ENCODE data around the gene BTNL2.

Gene BTNL2

GRCh38 chr6:32415521-32416019, 8.6 kb upstream of the BTNL2 start (continued):
- peak; percentile 50; the same call in 1 of the 2 replicates for TF ChIP-seq ZNF660 (tag by site-specific recombination; IDR thresholded peaks at IDR 0.05)
- peak; percentile 70 for TF ChIP-seq ZNF596 (tag by site-specific recombination; IDR thresholded peaks at IDR 0.05)
- TF ChIP-seq ZNF394 (tag by site-specific recombination; IDR thresholded peaks at IDR 0.05; ENCODE audit: borderline replicate concordance): 0 out of 2 replicates have a peak, but pooled peaks have one; percentile 31

- no peaks in the 10 kb centered on the region for H3K36me3 ChIP-seq (ENCODE audit: control insufficient read depth in 2 of 2, insufficient read depth in 1 of 2, low read length in 2 of 2)
- POLR2A ChIA-PET: no interaction called here
- CTCF ChIA-PET: interaction anchor here (0.5 to 11.0 kb wide), 100 partner anchors 9 to 675 kb away, joined by 3 to 179 read pairs (median 5); partner anchors contain the start of genes HLA-DMA, HLA-DQA1, HLA-DQB1 and HLA-DQB2
- H3K27ac ChIP-seq (ENCODE audit: extremely low read depth, low read depth, low read length): no peak overlapping the region
- no peak overlapping the region for H3K4me3 ChIP-seq (ENCODE audit: low read depth, low read length)
- H3K9me3 ChIP-seq (ENCODE audit: control insufficient read depth, insufficient read depth, low read depth, low read length): no peaks in the 10 kb centered on the region
- H3K4me1 ChIP-seq (ENCODE audit: control insufficient read depth, insufficient read depth, low read length): no peaks in the 10 kb centered on the region
- peak; percentile 72 for TF ChIP-seq ZNF335 (tag by site-specific recombination; conservative IDR thresholded peaks at IDR 0.05)
- TF ChIP-seq ZNF529 (tag by site-specific recombination; IDR thresholded peaks at IDR 0.05; ENCODE audit: insufficient replicate concordance): no peak
- TF ChIP-seq ZNF548 (tag by site-specific recombination; IDR thresholded peaks at IDR 0.05): no peak
- no peak for TF ChIP-seq ZFP37 (tag by site-specific recombination; IDR thresholded peaks at IDR 0.05)
- peak; percentile 46 for TF ChIP-seq SP7 (tag by site-specific recombination; IDR thresholded peaks at IDR 0.05)
- peak; percentile 68; the same call in 1 of the 2 replicates for TF ChIP-seq ZNF2 (tag by site-specific recombination; IDR thresholded peaks at IDR 0.05)
- TF ChIP-seq ZSCAN30 (tag by site-specific recombination; IDR thresholded peaks at IDR 0.05): no peak
- TF ChIP-seq ZNF223 (tag by site-specific recombination; IDR thresholded peaks at IDR 0.05): no peak
- no peak for TF ChIP-seq IKZF3 (tag by site-specific recombination; IDR thresholded peaks at IDR 0.05)
- no peak for TF ChIP-seq ZNF704 (tag by site-specific recombination; IDR thresholded peaks at IDR 0.05)
- 0 out of 2 replicates have a peak, but pooled peaks have one; percentile 27 for TF ChIP-seq ZNF692 (tag by site-specific recombination; IDR thresholded peaks at IDR 0.05)
- no peak for TF ChIP-seq ZNF362 (tag by site-specific recombination; IDR thresholded peaks at IDR 0.05)
- TF ChIP-seq ZNF600 (tag by site-specific recombination; IDR thresholded peaks at IDR 0.05): peak; percentile 50
- no peak for TF ChIP-seq ZNF830 (tag by site-specific recombination; IDR thresholded peaks at IDR 0.05; ENCODE audit: low read depth)
- TF ChIP-seq ZNF510 (tag by site-specific recombination; IDR thresholded peaks at IDR 0.05; ENCODE audit: insufficient replicate concordance): no peak
- no peak for TF ChIP-seq ZNF707 (tag by site-specific recombination; IDR thresholded peaks at IDR 0.05)
- no peak for TF ChIP-seq ZNF549 (tag by site-specific recombination; IDR thresholded peaks at IDR 0.05)
- peak; percentile 91 for TF ChIP-seq CTCF (tag by site-specific recombination; IDR thresholded peaks at IDR 0.05)
- TF ChIP-seq ZNF391 (tag by site-specific recombination; IDR thresholded peaks at IDR 0.05; ENCODE audit: borderline replicate concordance, low read depth): peak; percentile 31; the same call in 1 of the 2 replicates
- TF ChIP-seq ZSCAN4 (tag by site-specific recombination; IDR thresholded peaks at IDR 0.05): no peak
- TF ChIP-seq ZNF626 (tag by site-specific recombination; IDR thresholded peaks at IDR 0.05): no peak
- TF ChIP-seq ZNF558 (tag by site-specific recombination; IDR thresholded peaks at IDR 0.05): no peak
- TF ChIP-seq ZNF292 (tag by site-specific recombination; IDR thresholded peaks at IDR 0.05; ENCODE audit: borderline replicate concordance, low read depth): no peak
- TF ChIP-seq PRDM1 (tag by site-specific recombination; IDR thresholded peaks at IDR 0.05): 0 out of 2 replicates have a peak, but pooled peaks have one; percentile 32
- TF ChIP-seq ZSCAN16 (tag by site-specific recombination; IDR thresholded peaks at IDR 0.05): no peak
- peak; percentile 94 for TF ChIP-seq ZBTB17 (tag by site-specific recombination; IDR thresholded peaks at IDR 0.05)
- TF ChIP-seq SCRT1 (tag by site-specific recombination; IDR thresholded peaks at IDR 0.05; ENCODE audit: borderline replicate concordance): 0 out of 2 replicates have a peak, but pooled peaks have one; percentile 13
Observed at GRCh38 chr6:32413427-32414047, 6.6 kb upstream of the BTNL2 start.

Data from HEK293 (cell line).